22Rv1 (cell line): ENCODE results near the gene SFTPD.

ENCODE experiments used
- ZFX ChIP-seq: fragments of 450-650 bp; IDR thresholded peaks from 2 replicates; pipeline ENCODE4 v1.6.1; 2017; ENCODE audit warnings: antibody characterized with exemption, borderline replicate concordance
- TF ChIP-seq, protein P1 (sequence below): fragments of 450-650 bp; IDR thresholded peaks from 2 replicates; pipeline ENCODE4 v1.5.1; 2017; ENCODE audit warnings: mild to moderate bottlenecking

DNA sequence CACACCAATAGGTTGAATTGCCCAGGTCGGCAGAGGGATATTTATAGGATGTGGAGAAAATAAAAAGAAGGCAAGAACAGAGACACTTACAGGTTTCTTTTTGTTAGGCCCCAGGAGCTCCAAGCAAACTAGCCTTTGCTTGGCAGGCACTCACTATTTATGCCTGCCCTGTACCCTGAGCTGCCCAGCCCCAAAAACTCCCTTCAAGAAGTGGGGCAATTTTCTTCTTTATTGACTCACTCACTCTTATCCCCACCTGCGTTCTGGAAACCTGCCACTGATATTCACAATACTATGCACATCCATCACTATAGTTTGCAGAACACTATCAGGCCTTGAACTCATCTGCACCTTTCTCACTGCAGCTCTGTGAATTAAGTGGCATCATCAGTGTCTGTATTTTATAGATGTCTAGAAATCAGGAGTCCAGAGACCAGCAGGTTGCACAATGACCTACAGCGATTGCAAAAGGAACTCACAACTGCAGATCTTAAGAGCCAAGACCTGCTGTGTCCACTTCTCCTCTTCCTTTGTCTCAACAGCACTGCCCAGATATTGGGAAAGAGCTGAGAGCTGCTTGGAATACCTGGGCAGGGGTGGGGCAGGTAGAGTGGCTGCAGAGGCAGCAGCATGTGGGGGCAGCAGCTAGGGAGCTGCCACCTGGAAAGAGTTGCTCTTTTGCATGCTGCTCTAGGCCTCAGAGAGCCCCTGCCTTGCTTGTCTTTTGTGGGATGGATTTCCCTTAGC lies at the start of gene SFTPD:
- TF ChIP-seq, protein P1, sequence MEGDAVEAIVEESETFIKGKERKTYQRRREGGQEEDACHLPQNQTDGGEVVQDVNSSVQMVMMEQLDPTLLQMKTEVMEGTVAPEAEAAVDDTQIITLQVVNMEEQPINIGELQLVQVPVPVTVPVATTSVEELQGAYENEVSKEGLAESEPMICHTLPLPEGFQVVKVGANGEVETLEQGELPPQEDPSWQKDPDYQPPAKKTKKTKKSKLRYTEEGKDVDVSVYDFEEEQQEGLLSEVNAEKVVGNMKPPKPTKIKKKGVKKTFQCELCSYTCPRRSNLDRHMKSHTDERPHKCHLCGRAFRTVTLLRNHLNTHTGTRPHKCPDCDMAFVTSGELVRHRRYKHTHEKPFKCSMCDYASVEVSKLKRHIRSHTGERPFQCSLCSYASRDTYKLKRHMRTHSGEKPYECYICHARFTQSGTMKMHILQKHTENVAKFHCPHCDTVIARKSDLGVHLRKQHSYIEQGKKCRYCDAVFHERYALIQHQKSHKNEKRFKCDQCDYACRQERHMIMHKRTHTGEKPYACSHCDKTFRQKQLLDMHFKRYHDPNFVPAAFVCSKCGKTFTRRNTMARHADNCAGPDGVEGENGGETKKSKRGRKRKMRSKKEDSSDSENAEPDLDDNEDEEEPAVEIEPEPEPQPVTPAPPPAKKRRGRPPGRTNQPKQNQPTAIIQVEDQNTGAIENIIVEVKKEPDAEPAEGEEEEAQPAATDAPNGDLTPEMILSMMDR: no peak
- no peak for TF ChIP-seq ZFX
